Trophoblast cell (in vitro differentiated cells and primary cell): ENCODE measurements around the gene HDX.

Experiments
- DNase-seq, 2 donors: peaks; one replicate each; pipeline ENCODE4 v3.0.0-alpha.2; 2016
- H2AFZ ChIP-seq: 2 replicates; pipeline ENCODE4 v1.6.1; 2013; ENCODE audit warnings: low read length, moderate library complexity, mild to moderate bottlenecking; ENCODE audit not compliant: insufficient read depth, poor library complexity
- H2AK5ac ChIP-seq: 2 replicates; pipeline ENCODE4 v1.6.1; 2013; ENCODE audit warnings: mild to moderate bottlenecking, low read length
- H2BK120ac ChIP-seq: 2 replicates; pipeline ENCODE4 v1.6.1; 2013; ENCODE audit warnings: low read length, mild to moderate bottlenecking, moderate library complexity; ENCODE audit not compliant: insufficient read depth, poor library complexity
- H2BK12ac ChIP-seq: 2 replicates; pipeline ENCODE4 v1.6.1; 2013; ENCODE audit warnings: mild to moderate bottlenecking, low read length, moderate library complexity
- H2BK5ac ChIP-seq: 2 replicates; pipeline ENCODE4 v1.6.1; 2013; ENCODE audit warnings: low read length, low read depth, moderate library complexity, mild to moderate bottlenecking; ENCODE audit not compliant: poor library complexity
- H3K14ac ChIP-seq: 2 replicates; pipeline ENCODE4 v1.6.1; 2013; ENCODE audit warnings: mild to moderate bottlenecking, low read length
- H3K18ac ChIP-seq: 2 replicates; pipeline ENCODE4 v1.6.1; 2013; ENCODE audit warnings: mild to moderate bottlenecking, low read length
- H3K23ac ChIP-seq: 2 replicates; pipeline ENCODE4 v1.6.1; 2013; ENCODE audit warnings: low read length
- H3K27ac ChIP-seq: 2 replicates; pipeline ENCODE4 v1.5.1; 2013; ENCODE audit warnings: low read depth, mild to moderate bottlenecking, inconsistent platforms, low read length, moderate library complexity
- H3K27me3 ChIP-seq: 2 replicates; pipeline ENCODE4 v1.6.1; 2013; ENCODE audit warnings: inconsistent platforms, mild to moderate bottlenecking, low read length, moderate library complexity; ENCODE audit not compliant: insufficient read depth
- H3K36me3 ChIP-seq, 2 experiments: 1 replicate in 1 of 2; 2 replicates in 1 of 2; pipeline ENCODE4 v1.6.1; 2013; ENCODE audit warnings: low read length in 2 of 2, mild to moderate bottlenecking in 2 of 2, moderate library complexity in 1 of 2; ENCODE audit not compliant: insufficient read depth in 2 of 2, control insufficient read depth in 1 of 2
- H3K4ac ChIP-seq: 2 replicates; pipeline ENCODE4 v1.6.1; 2013; ENCODE audit warnings: low read depth, mild to moderate bottlenecking, low read length, moderate library complexity
- H3K4me1 ChIP-seq, 2 experiments: 1 replicate in 1 of 2; 2 replicates in 1 of 2; pipeline ENCODE4 v1.6.1; 2013; ENCODE audit warnings: low read length in 2 of 2, mild to moderate bottlenecking in 2 of 2, moderate library complexity in 1 of 2; ENCODE audit not compliant: insufficient read depth in 2 of 2, control insufficient read depth in 1 of 2
- H3K4me2 ChIP-seq: 2 replicates; pipeline ENCODE4 v1.6.1; 2013; ENCODE audit warnings: inconsistent platforms, mild to moderate bottlenecking, low read length, moderate library complexity
- H3K4me3 ChIP-seq: 2 replicates; pipeline ENCODE4 v1.5.1; 2013; ENCODE audit warnings: mild to moderate bottlenecking, low read depth, low read length, inconsistent platforms
- H3K79me1 ChIP-seq: one replicate; pipeline ENCODE4 v1.6.1; 2013; ENCODE audit warnings: low read length
- H3K79me2 ChIP-seq: 2 replicates; pipeline ENCODE4 v1.6.1; 2013; ENCODE audit warnings: low read length, mild to moderate bottlenecking; ENCODE audit not compliant: control insufficient read depth, insufficient read depth, poor library complexity
- H3K9ac ChIP-seq: 2 replicates; pipeline ENCODE4 v1.6.1; 2013; ENCODE audit warnings: mild to moderate bottlenecking, low read length
- H3K9me3 ChIP-seq: 2 replicates; pipeline ENCODE4 v1.6.1; 2013; ENCODE audit warnings: low read depth, mild to moderate bottlenecking, control low read depth, inconsistent platforms, low read length; ENCODE audit not compliant: insufficient read depth
- H4K12ac ChIP-seq: 2 replicates; pipeline ENCODE4 v1.6.1; 2013; ENCODE audit warnings: low read depth, mild to moderate bottlenecking, low read length, moderate library complexity
- H4K8ac ChIP-seq: 2 replicates; pipeline ENCODE4 v1.6.1; 2013; ENCODE audit warnings: low read depth, mild to moderate bottlenecking, low read length, moderate library complexity
- H4K91ac ChIP-seq: one replicate; pipeline ENCODE4 v1.6.1; 2013; ENCODE audit warnings: low read depth, mild to moderate bottlenecking, low read length, moderate library complexity
- WGBS: extraction: QIAGEN DNeasy Blood & Tissue Kit; methylation state at CpG from one replicate; pipeline ENCODE4 v1.1.7; 2013; ENCODE audit warnings: missing lambda C conversion rate; ENCODE audit not compliant: insufficient read length, insufficient coverage; ENCODE audit errors: extremely low coverage; 5-methylcytosine and 5-hydroxymethylcytosine counted together

Gene HDX

GRCh38 chrX:84362184-84362838, 139.9 kb downstream of the HDX start:
- no peak overlapping the region for H3K14ac ChIP-seq
- H3K4me3 ChIP-seq = no peak overlapping the region
- no peak overlapping the region for H4K12ac ChIP-seq
- WGBS = no CpG with 5 or more reads among the region's 3 CpGs
- no peaks in the 10 kb centered on the region for H3K79me2 ChIP-seq
- no peak overlapping the region for H3K4ac ChIP-seq
- no peak overlapping the region for H3K27ac ChIP-seq
- H3K4me2 ChIP-seq = no peak overlapping the region
- H3K36me3 ChIP-seq = no peaks in the 10 kb centered on the region
- DNase-seq = no peak
- no peaks in the 10 kb centered on the region for H3K79me1 ChIP-seq
- no peak overlapping the region for H2BK12ac ChIP-seq
- no peak overlapping the region for H2BK120ac ChIP-seq
- no peaks in the 10 kb centered on the region for H3K4me1 ChIP-seq
- no peak overlapping the region for H3K9ac ChIP-seq
- H2AFZ ChIP-seq = no peak overlapping the region
- no peaks in the 10 kb centered on the region for H3K9me3 ChIP-seq
- H4K8ac ChIP-seq = no peak overlapping the region
- H4K91ac ChIP-seq = no peak overlapping the region
- no peak overlapping the region for H2BK5ac ChIP-seq
- no peak overlapping the region for H2AK5ac ChIP-seq
- no peak overlapping the region for H3K18ac ChIP-seq
- no peaks in the 10 kb centered on the region for H3K27me3 ChIP-seq
- no peak overlapping the region for H3K23ac ChIP-seq

GRCh38 chrX:84358271-84358670, 144.0 kb downstream of the HDX start:
- no peak overlapping the region for H2AK5ac ChIP-seq
- no peaks in the 10 kb centered on the region for H3K4me1 ChIP-seq
- no peak overlapping the region for H3K14ac ChIP-seq
- H3K79me1 ChIP-seq = no peaks in the 10 kb centered on the region
- no CpG with 5 or more reads among the region's 1 CpG for WGBS
- no peak overlapping the region for H2BK12ac ChIP-seq
- no peak overlapping the region for H4K8ac ChIP-seq
- no peaks in the 10 kb centered on the region for H3K27me3 ChIP-seq
- H2BK120ac ChIP-seq = no peak overlapping the region
- no peak overlapping the region for H4K91ac ChIP-seq
- no peak overlapping the region for H3K4ac ChIP-seq
- H4K12ac ChIP-seq = no peak overlapping the region
- H3K4me3 ChIP-seq = no peak overlapping the region
- no peaks in the 10 kb centered on the region for H3K79me2 ChIP-seq
- no peak overlapping the region for H3K23ac ChIP-seq
- H3K9ac ChIP-seq = no peak overlapping the region
- H2BK5ac ChIP-seq = no peak overlapping the region
- no peak overlapping the region for H2AFZ ChIP-seq
- H3K36me3 ChIP-seq = no peaks in the 10 kb centered on the region
- no peak for DNase-seq
- H3K27ac ChIP-seq = no peak overlapping the region
- H3K18ac ChIP-seq = no peak overlapping the region
- H3K4me2 ChIP-seq = no peak overlapping the region
- H3K9me3 ChIP-seq = no peaks in the 10 kb centered on the region

GRCh38 chrX:84357296-84357695, 145.0 kb downstream of the HDX start:
- H4K91ac ChIP-seq = no peak overlapping the region
- no peak overlapping the region for H2AFZ ChIP-seq
- no peak overlapping the region for H2BK5ac ChIP-seq
- DNase-seq = no peak
- H3K4me2 ChIP-seq = no peak overlapping the region
- H4K8ac ChIP-seq = no peak overlapping the region
- H3K36me3 ChIP-seq = no peaks in the 10 kb centered on the region
- H4K12ac ChIP-seq = no peak overlapping the region
- H2BK12ac ChIP-seq = no peak overlapping the region
- H3K27me3 ChIP-seq = no peaks in the 10 kb centered on the region
- H3K4me1 ChIP-seq = no peaks in the 10 kb centered on the region
- no peaks in the 10 kb centered on the region for H3K9me3 ChIP-seq
- no peak overlapping the region for H3K18ac ChIP-seq
- no peak overlapping the region for H2BK120ac ChIP-seq
- H3K27ac ChIP-seq = no peak overlapping the region
- no peak overlapping the region for H3K23ac ChIP-seq
- no peaks in the 10 kb centered on the region for H3K79me2 ChIP-seq
- no peak overlapping the region for H3K9ac ChIP-seq
- H2AK5ac ChIP-seq = no peak overlapping the region
- no peak overlapping the region for H3K14ac ChIP-seq
- no peaks in the 10 kb centered on the region for H3K79me1 ChIP-seq
- no peak overlapping the region for H3K4ac ChIP-seq
- H3K4me3 ChIP-seq = no peak overlapping the region

GRCh38 chrX:84340968-84341367, 161.3 kb downstream of the HDX start:
- H3K9ac ChIP-seq = no peak overlapping the region
- H3K4me3 ChIP-seq = no peak overlapping the region
- H2AK5ac ChIP-seq = no peak overlapping the region
- no peaks in the 10 kb centered on the region for H3K4me1 ChIP-seq
- H3K79me2 ChIP-seq = no peaks in the 10 kb centered on the region
- H4K12ac ChIP-seq = no peak overlapping the region
- no peak overlapping the region for H2BK5ac ChIP-seq
- no peaks in the 10 kb centered on the region for H3K9me3 ChIP-seq
- H3K18ac ChIP-seq = no peak overlapping the region
- no peak overlapping the region for H3K14ac ChIP-seq
- no peak overlapping the region for H4K91ac ChIP-seq
- DNase-seq = peak in 1 of 2 donors; percentile 1
- H3K27ac ChIP-seq = no peak overlapping the region
- H3K4me2 ChIP-seq = no peak overlapping the region
- no peak overlapping the region for H3K4ac ChIP-seq
- H2AFZ ChIP-seq = no peak overlapping the region
- H3K23ac ChIP-seq = no peak overlapping the region
- no peaks in the 10 kb centered on the region for H3K27me3 ChIP-seq
- H2BK12ac ChIP-seq = no peak overlapping the region
- no peak overlapping the region for H4K8ac ChIP-seq
- no peaks in the 10 kb centered on the region for H3K36me3 ChIP-seq
- no CpG with 5 or more reads among the region's 1 CpG for WGBS
- no peak overlapping the region for H2BK120ac ChIP-seq
- no peaks in the 10 kb centered on the region for H3K79me1 ChIP-seq
